Measurements from ENCODE around the gene TIMP4. TPM values are rescaled to one million over a fixed set of nuclear protein-coding genes. Genes with fewer than 3 reads are reported as not detected.

Gene TIMP4
- total RNA-seq, 2 donors from 2014 or later = 2.0 to 3.1 TPM

DNA sequence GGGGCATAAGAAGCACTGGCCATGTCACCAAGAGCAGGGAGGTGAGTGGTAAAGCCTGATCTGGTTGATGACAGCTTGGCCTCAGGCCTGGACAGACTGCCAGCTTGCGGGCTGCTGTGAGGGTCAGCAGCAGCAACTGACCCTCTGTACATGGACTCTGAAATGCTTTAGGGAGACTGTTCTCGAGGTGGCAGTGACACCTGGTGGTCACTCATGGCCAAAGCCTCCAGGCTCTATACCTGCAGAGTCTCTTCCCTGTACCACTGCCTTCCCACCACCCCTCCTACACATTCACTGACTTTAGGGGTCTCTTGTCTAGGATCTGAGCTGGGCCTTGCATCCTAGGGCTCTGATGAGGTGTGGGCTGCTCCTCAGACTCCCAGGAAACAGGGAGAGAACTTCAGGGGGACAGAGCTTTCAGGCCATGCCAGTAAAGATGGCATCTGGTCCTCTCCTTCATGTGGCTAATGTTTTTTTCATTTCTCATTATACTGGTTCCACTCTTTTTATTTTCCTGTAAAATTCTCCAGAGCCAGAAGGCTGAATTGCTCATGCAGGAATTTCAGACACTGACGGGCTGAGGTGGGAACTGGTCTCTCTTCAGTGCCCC, 17.2 kb upstream of the TIMP4 start:
- no peaks in the 10 kb centered on the region for H3K27me3 ChIP-seq
- TF ChIP-seq, protein P1, sequence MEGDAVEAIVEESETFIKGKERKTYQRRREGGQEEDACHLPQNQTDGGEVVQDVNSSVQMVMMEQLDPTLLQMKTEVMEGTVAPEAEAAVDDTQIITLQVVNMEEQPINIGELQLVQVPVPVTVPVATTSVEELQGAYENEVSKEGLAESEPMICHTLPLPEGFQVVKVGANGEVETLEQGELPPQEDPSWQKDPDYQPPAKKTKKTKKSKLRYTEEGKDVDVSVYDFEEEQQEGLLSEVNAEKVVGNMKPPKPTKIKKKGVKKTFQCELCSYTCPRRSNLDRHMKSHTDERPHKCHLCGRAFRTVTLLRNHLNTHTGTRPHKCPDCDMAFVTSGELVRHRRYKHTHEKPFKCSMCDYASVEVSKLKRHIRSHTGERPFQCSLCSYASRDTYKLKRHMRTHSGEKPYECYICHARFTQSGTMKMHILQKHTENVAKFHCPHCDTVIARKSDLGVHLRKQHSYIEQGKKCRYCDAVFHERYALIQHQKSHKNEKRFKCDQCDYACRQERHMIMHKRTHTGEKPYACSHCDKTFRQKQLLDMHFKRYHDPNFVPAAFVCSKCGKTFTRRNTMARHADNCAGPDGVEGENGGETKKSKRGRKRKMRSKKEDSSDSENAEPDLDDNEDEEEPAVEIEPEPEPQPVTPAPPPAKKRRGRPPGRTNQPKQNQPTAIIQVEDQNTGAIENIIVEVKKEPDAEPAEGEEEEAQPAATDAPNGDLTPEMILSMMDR (IDR thresholded peaks at IDR 0.05) = peak; percentile 86
- peak; percentile 76 for DNase-seq
- H3K9me3 ChIP-seq = no peaks in the 10 kb centered on the region
- H3K4me1 ChIP-seq = no peaks in the 10 kb centered on the region
- no peak overlapping the region for H3K4me3 ChIP-seq
- H3K27ac ChIP-seq = no peak overlapping the region
- intact Hi-C loops (cut with DNase I) = loop anchor here (2.0 to 10.0 kb wide), 3 partner anchors 37 to 309 kb away; partner anchors contain the start of gene TSEN2
- H3K36me3 ChIP-seq = no peaks in the 10 kb centered on the region
- no peak overlapping the region for H3K9ac ChIP-seq (ENCODE audit: low read depth in 2 of 2, low read length in 2 of 2)

DNA sequence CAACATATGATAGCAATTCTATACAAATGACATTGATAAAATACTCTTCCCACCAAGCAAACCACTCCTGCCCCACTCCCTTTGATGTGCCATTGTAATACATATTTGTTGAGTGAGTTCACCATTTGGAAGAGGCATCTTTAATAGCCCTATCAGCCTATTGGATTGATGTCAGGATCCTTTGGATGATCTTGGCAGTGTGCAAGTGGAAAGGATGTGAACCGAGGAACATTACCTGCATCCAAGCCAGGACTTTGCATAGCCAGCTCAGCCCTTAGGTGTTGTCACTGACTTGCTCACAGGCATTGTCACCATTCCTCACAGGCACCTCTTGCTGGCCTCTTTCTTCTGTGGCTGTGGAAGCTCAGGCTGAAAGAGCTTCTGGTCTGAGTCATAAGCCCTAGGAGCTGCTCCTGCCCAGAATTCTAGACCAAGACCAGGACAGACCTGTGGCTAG, 16.5 kb upstream of the TIMP4 start:
- Histone ChIP-seq H3K27me3 (no peaks in the 10 kb centered on the region), H3K27ac (no peak overlapping the region), H3K4me3 (no peak overlapping the region), H3K9me3 (no peaks in the 10 kb centered on the region), H3K9ac (ENCODE audit: low read depth in 2 of 2, low read length in 2 of 2) (no peak overlapping the region), H3K4me1 (no peaks in the 10 kb centered on the region), H3K36me3 (no peaks in the 10 kb centered on the region)
- intact Hi-C loops (cut with DNase I) = loop anchor here (2.0 to 10.0 kb wide), 3 partner anchors 36 to 310 kb away; partner anchors contain the start of gene TSEN2
- TF ChIP-seq, protein P1 (IDR thresholded peaks at IDR 0.05) = no peak
- DNase-seq = no peak

DNA sequence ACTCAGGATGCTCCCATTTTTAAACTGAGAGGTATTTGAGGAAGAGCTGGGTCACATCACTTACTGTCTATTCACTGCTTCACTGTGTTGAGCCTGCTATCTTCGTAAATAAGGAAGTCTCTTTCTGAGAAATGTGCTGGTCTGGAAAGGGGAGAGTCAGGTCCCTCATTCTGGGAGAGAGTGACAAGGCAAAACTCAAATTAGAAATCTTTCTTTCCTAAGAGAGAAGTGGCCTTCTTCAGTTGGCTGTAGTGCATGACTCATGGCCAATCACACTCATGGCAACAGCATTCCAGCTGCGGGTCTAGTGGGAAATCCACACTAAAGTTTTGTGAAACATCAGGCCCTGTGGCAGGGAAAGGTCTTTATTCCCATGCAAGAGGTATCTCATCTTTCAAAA, 11.5 kb upstream of the TIMP4 start:
- TF ChIP-seq, protein P1 (IDR thresholded peaks at IDR 0.05) = no peak
- Histone ChIP-seq H3K27me3 (no peaks in the 10 kb centered on the region), H3K9ac (ENCODE audit: low read depth in 2 of 2, low read length in 2 of 2) (no peak overlapping the region), H3K36me3 (no peaks in the 10 kb centered on the region), H3K27ac (no peak overlapping the region), H3K4me3 (no peak overlapping the region), H3K4me1 (no peaks in the 10 kb centered on the region), H3K9me3 (no peaks in the 10 kb centered on the region)
- intact Hi-C loops (cut with DNase I) = loop anchor here (10.0 kb wide), 2 partner anchors 225 to 315 kb away; partner anchors contain the start of gene TSEN2
- DNase-seq = no peak

DNA sequence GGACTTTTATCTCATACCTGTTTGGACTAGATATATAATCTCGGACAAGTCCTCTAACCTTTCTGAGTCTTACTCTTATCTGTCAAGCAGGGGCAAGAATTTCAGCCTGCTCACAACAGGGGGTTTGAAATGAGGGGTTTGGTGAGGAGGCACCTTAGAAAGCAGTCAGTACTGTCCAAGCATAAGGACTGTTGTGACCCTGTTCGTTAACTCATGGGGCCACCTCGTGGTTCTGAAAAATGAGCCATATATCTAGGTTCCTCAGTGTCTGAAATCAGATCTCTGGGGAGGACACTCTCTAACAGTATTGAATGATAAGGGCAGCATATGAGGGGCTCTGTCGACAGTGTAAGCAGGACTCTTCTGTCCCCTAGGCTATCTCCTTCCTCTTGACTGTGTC, 7.2 kb upstream of the TIMP4 start:
- Histone ChIP-seq H3K36me3 (no peaks in the 10 kb centered on the region), H3K4me1 (no peaks in the 10 kb centered on the region), H3K27me3 (no peaks in the 10 kb centered on the region), H3K9ac (ENCODE audit: low read depth in 2 of 2, low read length in 2 of 2) (no peak overlapping the region), H3K9me3 (no peaks in the 10 kb centered on the region), H3K27ac (no peak overlapping the region), H3K4me3 (no peak overlapping the region)
- TF ChIP-seq, protein P1 (IDR thresholded peaks at IDR 0.05) = no peak
- DNase-seq = no peak
- intact Hi-C loops (cut with DNase I) = no loop called here

DNA sequence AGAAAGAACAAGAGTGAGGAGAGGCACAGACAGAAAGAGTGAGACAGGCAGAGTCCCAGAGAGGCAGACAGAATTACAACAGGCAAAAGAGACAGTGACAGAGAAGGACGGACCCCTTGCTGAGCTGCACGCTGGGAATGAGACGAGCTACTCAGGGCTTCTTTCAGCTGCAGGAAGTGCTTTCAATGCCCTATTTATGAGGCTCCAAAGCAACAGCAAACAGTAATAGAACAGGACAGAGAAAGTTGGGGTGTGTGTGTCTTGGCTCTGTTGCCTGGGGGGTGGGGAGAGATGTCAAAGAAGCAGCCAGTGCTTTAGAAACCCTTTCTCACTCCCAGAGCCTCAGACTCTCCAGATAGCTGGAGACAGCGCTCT, 502 bp upstream of the TIMP4 start:
- H3K4me1 ChIP-seq = no peaks in the 10 kb centered on the region
- H3K27me3 ChIP-seq = no peaks in the 10 kb centered on the region
- no peak overlapping the region for H3K4me3 ChIP-seq
- H3K36me3 ChIP-seq = no peaks in the 10 kb centered on the region
- H3K9ac ChIP-seq (ENCODE audit: low read depth in 2 of 2, low read length in 2 of 2) = peak overlapping the region; percentile 15 to 61
- peak overlapping the region; percentile 6 for H3K27ac ChIP-seq
- TF ChIP-seq, protein P1 (IDR thresholded peaks at IDR 0.05) = no peak
- no peaks in the 10 kb centered on the region for H3K9me3 ChIP-seq
- intact Hi-C loops (cut with DNase I) = no loop called here
- no peak for DNase-seq
